Right atrium auricular region (tissue), 2 donors: Measurements from ENCODE around the gene ZNF488. TPM values are rescaled to one million over a fixed set of nuclear protein-coding genes. Genes with fewer than 3 reads are reported as not detected.
"Not testable (repeated sequence)": the region's sequence is repeated elsewhere in the genome, so short reads cannot be mapped to it uniquely, and the experiment has no call there.

Source experiments
- DNase-seq: peaks from one replicate; pipeline ENCODE4 v3.0.0-alpha.2; 2019; ENCODE audit warnings: low spot score
- H3K27ac ChIP-seq, 2 donors: fragments of 200-600 bp; sonication (generic); 1 replicate in 1 of 2; 2 replicates in 1 of 2; pipeline ENCODE4 v1.5.1; 2016 to 2019
- H3K27me3 ChIP-seq, 2 donors: fragments of 200-600 bp; sonication (generic); one replicate each; pipeline versions ENCODE4 v1.5.1 to v1.6.0; 2017 to 2019
- H3K36me3 ChIP-seq: fragments of 200-600 bp; sonication (generic); one replicate; pipeline ENCODE4 v1.5.1; 2016
- H3K4me1 ChIP-seq, 2 donors: fragments of 200-600 bp; sonication (generic); one replicate each; pipeline versions ENCODE4 v1.5.1 to v1.6.0; 2017 to 2019
- H3K4me3 ChIP-seq, 2 donors: fragments of 200-600 bp; sonication (generic); 1 replicate in 1 of 2; 2 replicates in 1 of 2; pipeline ENCODE4 v1.5.1; 2017 to 2019; ENCODE audit warnings: mild to moderate bottlenecking in 1 of 2, moderate library complexity in 1 of 2
- H3K9me3 ChIP-seq, 2 donors: fragments of 200-600 bp; sonication (generic); one replicate each; pipeline ENCODE4 v1.5.1; 2019
- total RNA-seq, 2 donors: library from RNA; depleted of rRNA; stranded (reverse); fragments of >200 nt; gene quantifications; one replicate each; pipeline ENCODE4 v1.1.0, GENCODE V29; 2016
- TF ChIP-seq, protein P1 (sequence below), 2 donors: fragments of 200-600 bp; sonication (generic); IDR thresholded peaks; one replicate each; pipeline ENCODE4 v1.5.1; 2019; ENCODE audit warnings: antibody characterized with exemption in 2 of 2

The ZNF488 gene
- total RNA-seq, 2 donors from 2014 or later = not detected

DNA sequence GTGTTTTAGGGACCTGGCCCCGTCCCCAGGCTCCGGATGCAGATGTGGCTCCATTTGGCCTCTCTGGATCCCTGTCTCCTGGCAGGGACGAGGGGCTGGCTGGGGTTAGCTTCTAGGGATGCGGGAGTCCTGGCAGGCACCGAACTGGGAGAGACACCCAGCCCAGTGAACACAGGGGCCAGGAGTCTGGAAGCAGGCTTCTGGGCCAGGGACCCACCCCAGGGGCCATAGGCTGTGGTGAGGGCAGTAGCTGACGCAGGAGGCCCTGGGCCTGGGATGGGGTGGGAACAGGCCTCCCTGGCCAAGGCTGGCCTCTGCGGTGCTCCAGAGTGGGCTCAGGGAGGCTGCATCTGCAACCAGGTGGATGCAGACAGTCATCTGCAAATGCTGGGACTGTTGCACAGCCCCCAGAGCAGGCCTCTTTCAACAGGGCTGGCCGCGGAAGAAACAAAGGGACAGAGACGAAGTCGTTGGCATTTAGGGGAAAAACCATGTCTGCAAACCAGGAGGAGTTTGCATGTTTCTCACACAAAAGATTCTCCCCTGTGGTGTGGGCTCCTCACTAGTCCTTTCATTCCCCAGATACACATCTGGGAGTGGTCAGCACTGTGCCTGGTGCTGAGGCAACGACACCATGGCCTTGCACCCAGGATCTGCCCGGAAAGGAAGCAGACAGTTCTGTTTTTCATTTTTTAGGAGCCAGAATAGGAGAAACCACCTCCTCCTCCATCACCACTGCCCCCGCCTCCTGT lies 36.4 kb upstream of the ZNF488 start:
- no peaks in the 10 kb centered on the region for H3K4me1 ChIP-seq
- TF ChIP-seq, protein P1, sequence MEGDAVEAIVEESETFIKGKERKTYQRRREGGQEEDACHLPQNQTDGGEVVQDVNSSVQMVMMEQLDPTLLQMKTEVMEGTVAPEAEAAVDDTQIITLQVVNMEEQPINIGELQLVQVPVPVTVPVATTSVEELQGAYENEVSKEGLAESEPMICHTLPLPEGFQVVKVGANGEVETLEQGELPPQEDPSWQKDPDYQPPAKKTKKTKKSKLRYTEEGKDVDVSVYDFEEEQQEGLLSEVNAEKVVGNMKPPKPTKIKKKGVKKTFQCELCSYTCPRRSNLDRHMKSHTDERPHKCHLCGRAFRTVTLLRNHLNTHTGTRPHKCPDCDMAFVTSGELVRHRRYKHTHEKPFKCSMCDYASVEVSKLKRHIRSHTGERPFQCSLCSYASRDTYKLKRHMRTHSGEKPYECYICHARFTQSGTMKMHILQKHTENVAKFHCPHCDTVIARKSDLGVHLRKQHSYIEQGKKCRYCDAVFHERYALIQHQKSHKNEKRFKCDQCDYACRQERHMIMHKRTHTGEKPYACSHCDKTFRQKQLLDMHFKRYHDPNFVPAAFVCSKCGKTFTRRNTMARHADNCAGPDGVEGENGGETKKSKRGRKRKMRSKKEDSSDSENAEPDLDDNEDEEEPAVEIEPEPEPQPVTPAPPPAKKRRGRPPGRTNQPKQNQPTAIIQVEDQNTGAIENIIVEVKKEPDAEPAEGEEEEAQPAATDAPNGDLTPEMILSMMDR (IDR thresholded peaks at IDR 0.05) = no peak
- H3K36me3 ChIP-seq = no peaks in the 10 kb centered on the region
- H3K27me3 ChIP-seq = no peaks in the 10 kb centered on the region
- no peak overlapping the region for H3K27ac ChIP-seq
- DNase-seq = no peak
- no peaks in the 10 kb centered on the region for H3K9me3 ChIP-seq
- no peak overlapping the region for H3K4me3 ChIP-seq

DNA sequence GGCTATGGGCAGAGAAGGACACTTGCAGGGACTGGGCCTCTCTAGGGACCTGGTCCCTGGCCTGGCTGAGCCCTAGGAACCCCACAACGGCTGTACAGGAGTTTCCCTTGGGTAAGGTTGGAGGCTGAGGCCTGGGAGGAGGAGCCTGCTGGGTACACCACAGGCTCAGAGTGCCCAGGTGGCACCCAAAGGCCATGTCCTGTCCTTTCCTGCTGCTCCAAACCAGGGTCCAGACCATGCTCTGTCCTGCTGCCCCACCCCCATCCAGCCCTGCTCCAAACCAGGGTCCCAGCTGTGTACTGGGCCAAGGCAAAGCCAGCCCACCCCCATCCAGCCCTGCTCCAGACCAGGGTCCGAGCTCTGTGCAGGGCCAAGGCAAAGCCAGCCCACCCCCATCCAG lies 35.3 kb upstream of the ZNF488 start:
- H3K27me3 ChIP-seq = no peaks in the 10 kb centered on the region
- no peaks in the 10 kb centered on the region for H3K36me3 ChIP-seq
- no peaks in the 10 kb centered on the region for H3K4me1 ChIP-seq
- H3K9me3 ChIP-seq = no peaks in the 10 kb centered on the region
- no peak overlapping the region for H3K4me3 ChIP-seq
- DNase-seq = peak; percentile 50
- no peak overlapping the region for H3K27ac ChIP-seq
- TF ChIP-seq, protein P1 (IDR thresholded peaks at IDR 0.05) = no peak

DNA sequence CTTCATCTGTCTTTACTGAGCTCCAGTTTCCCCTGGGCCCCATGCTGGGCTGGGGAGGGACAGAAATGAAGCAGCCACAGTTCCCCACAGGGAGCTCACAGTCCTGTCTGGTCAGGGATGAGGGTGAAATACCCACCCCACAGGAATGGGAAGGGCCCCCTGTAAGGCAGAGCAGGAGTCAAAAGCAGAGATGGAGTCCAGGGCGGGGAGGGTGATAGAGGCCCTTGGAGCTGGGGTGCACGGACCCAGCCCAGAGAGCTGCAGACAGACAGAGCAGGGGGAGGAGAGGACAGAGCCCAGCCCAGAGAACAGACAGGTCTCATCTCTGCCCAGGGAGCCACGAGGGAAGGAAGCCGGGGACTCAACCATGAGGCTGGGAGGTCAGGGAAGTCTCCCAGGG lies 34.9 kb upstream of the ZNF488 start:
- Histone ChIP-seq H3K27me3 (no peaks in the 10 kb centered on the region), H3K4me1 (no peaks in the 10 kb centered on the region), H3K36me3 (no peaks in the 10 kb centered on the region), H3K9me3 (no peaks in the 10 kb centered on the region), H3K4me3 (no peak overlapping the region), H3K27ac (no peak overlapping the region)
- TF ChIP-seq, protein P1 (IDR thresholded peaks at IDR 0.05) = no peak
- DNase-seq = peak; percentile 38

DNA sequence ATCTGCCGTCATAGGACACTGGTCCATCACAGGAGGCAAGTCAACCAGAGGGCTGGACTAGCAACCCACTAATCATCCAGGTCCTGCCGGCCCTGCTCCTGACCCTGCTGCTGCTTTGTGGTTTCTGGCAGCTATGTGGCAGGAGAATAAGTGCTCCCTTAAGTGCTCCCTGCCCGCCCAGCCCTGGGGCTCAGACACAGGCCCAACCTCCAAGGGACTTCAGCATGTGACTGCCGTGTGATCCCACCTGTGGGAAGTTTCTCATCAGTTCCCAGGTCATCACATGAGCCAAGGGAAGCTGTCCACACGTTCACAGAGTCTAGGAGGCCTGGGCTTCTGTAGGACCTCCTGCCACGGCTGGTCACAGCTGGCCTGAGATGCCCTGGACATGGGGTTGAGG lies 34.2 kb upstream of the ZNF488 start:
- TF ChIP-seq, protein P1 (IDR thresholded peaks at IDR 0.05) = no peak
- Histone ChIP-seq H3K9me3 (no peaks in the 10 kb centered on the region), H3K4me3 (no peak overlapping the region), H3K27me3 (no peaks in the 10 kb centered on the region), H3K4me1 (no peaks in the 10 kb centered on the region), H3K27ac (no peak overlapping the region), H3K36me3 (no peaks in the 10 kb centered on the region)
- DNase-seq = no peak

DNA sequence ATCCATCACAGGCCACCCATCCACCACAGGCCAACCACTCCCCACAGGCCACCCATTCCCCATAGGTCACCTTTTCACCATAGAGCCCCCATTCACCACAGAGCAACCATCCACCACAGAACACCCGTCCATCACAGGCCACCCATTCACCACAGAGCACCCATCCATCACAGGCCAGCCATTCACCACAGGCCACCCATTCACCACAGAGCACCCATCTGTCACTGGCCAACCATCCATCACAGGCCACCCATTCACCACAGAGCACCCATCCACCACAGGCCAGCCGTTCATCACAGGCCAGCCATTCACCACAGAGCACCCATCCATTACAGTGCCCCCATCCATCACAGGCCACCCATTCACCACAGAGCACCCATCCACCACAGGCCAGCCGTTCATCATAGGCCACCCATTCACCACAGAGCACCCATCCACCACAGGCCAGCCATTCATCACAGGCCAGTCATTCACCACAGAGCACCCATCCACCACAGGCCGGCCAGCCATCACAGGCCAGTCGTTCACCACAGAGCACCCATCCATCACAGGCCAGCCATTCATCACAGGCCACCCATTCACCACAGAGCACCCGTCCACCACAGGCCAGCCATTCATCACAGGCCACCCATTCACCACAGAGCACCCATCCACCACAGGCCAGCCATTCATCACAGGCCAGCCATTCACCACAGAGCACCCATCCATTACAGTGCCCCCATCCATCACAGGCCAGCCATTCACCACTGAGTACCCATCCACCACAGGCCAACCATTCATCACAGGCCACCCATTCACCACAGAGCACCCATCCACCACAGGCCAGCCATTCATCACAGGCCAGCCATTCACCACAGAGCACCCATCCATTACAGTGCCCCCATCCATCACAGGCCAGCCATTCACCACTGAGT lies 32.5 kb upstream of the ZNF488 start:
- not testable (repeated sequence) for H3K36me3 ChIP-seq, H3K4me3 ChIP-seq, H3K27ac ChIP-seq, H3K4me1 ChIP-seq, DNase-seq, H3K9me3 ChIP-seq, H3K27me3 ChIP-seq
